A549 (cell line): ENCODE measurements around the gene METRNL. TPM values are rescaled to one million over a fixed set of nuclear protein-coding genes. Genes with fewer than 3 reads are reported as not detected.

Experiments used
- ATAC-seq, 2 experiments: fragments of 200-7000 bp in 1 of 2; fragments of >200 bp in 1 of 2; cut with Nextera tagmentation in 1 of 2; cut with Tn5 transposase in 1 of 2; 3 replicates each; pipeline versions ENCODE4 v1.8.0 to v1.9.1; 2018 to 2020; ENCODE audit warnings: mild to moderate bottlenecking in 1 of 2, moderate library complexity in 1 of 2
- CTCF ChIA-PET: fragments of 300-600 bp; sonication (Branson Sonifier 250); formaldehyde crosslinking; extraction: SDS; loops from one replicate; lab custom pipeline; 2021; ENCODE audit warnings: antibody characterized with exemption, inconsistent platforms; lab: Yijun Ruan, JAX
- POLR2A ChIA-PET: fragments of 350-600 bp; formaldehyde crosslinking; extraction: SDS; loops from one replicate; lab custom pipeline; 2021; ENCODE audit warnings: antibody characterized with exemption, inconsistent platforms; lab: Yijun Ruan, JAX
- DNase-seq, 2 experiments: peaks; one replicate each; pipeline versions ENCODE4 v3.0.0 to v3.0.0-alpha.2; 2011 to 2016; ENCODE audit warnings: low read depth in 1 of 2, low spot score in 1 of 2
- FAIRE-seq: peaks from 2 replicates; lab custom pipeline; 2011; peaks lifted over from hg19 to GRCh38; lab: Jason Lieb, UNC
- H3K27ac ChIP-seq, 2 experiments: fragments of >200 bp; sonication (Bioruptor Twin); formaldehyde crosslinking; 3 replicates each; pipeline ENCODE4 v1.5.1; 2016 to 2017
- H3K4me1 ChIP-seq: fragments of >200 bp; sonication (Bioruptor Twin); formaldehyde crosslinking; 3 replicates; pipeline ENCODE4 v1.6.1; 2016
- H3K4me2 ChIP-seq: fragments of >200 bp; sonication (Bioruptor Twin); formaldehyde crosslinking; 3 replicates; pipeline ENCODE4 v1.6.1; 2016
- H3K4me3 ChIP-seq: fragments of >200 bp; sonication (Bioruptor Twin); formaldehyde crosslinking; 3 replicates; pipeline ENCODE4 v1.5.1; 2016
- H3K9me3 ChIP-seq: fragments of >200 bp; sonication (Bioruptor Twin); formaldehyde crosslinking; 3 replicates; pipeline ENCODE4 v1.6.1; 2016
- BHLHE40 ChIP-seq: IDR thresholded peaks from 2 replicates; pipeline ENCODE4 v1.6.1; 2012; ENCODE audit warnings: low read depth, low read length, inconsistent platforms
- CBX2 ChIP-seq: fragments of 200-600 bp; sonication (generic); IDR thresholded peaks from 2 replicates; pipeline ENCODE4 v1.6.1; 2016; ENCODE audit warnings: low read depth, mild to moderate bottlenecking, borderline replicate concordance
- CTCF ChIP-seq: fragments of >200 bp; sonication (Bioruptor Twin); formaldehyde crosslinking; IDR thresholded peaks from 3 replicates; pipeline ENCODE4 v1.5.1; 2016
- EHMT2 ChIP-seq: fragments of 200-600 bp; sonication (generic); IDR thresholded peaks from 2 replicates; pipeline ENCODE4 v1.6.1; 2016; ENCODE audit warnings: antibody characterized with exemption, low read depth, mild to moderate bottlenecking, moderate library complexity
- EP300 ChIP-seq, 2 experiments: fragments of >200 bp; sonication (Bioruptor Twin); formaldehyde crosslinking; IDR thresholded peaks; 2 replicates in 1 of 2; 3 replicates in 1 of 2; pipeline ENCODE4 v1.6.1; 2016 to 2017
- FOSL2 ChIP-seq, 2 experiments: fragments of 450-650 bp in 1 of 2; fragments of >200 bp in 1 of 2; sonication (Bioruptor Twin) in 1 of 2; formaldehyde crosslinking; IDR thresholded peaks; 2 replicates each; pipeline versions ENCODE4 v1.5.0 to v1.6.1; 2016 to 2020; ENCODE audit warnings: mild to moderate bottlenecking in 1 of 2, moderate library complexity in 1 of 2
- FOXS1 ChIP-seq: fragments of 250-450 bp; sonication (Bioruptor Pico); IDR thresholded peaks from 2 replicates; pipeline ENCODE4 v1.5.0; 2020; ENCODE audit warnings: mild to moderate bottlenecking, moderate library complexity
- GATA3 ChIP-seq: IDR thresholded peaks from 2 replicates; pipeline ENCODE4 v1.6.1; 2012; ENCODE audit warnings: borderline replicate concordance
- HEYL ChIP-seq: fragments of 250-450 bp; sonication (Bioruptor Pico); IDR thresholded peaks from 2 replicates; pipeline ENCODE4 v1.8.0; 2021; ENCODE audit warnings: mild to moderate bottlenecking, moderate library complexity
- JUNB ChIP-seq: fragments of >200 bp; sonication (Bioruptor Twin); formaldehyde crosslinking; IDR thresholded peaks from 2 replicates; pipeline ENCODE4 v1.6.1; 2016
- KDM1A ChIP-seq: fragments of 200-600 bp; sonication (generic); IDR thresholded peaks from 2 replicates; pipeline ENCODE4 v1.6.1; 2016; ENCODE audit warnings: low read depth, mild to moderate bottlenecking
- KDM5A ChIP-seq: fragments of 200-600 bp; sonication (generic); IDR thresholded peaks from 2 replicates; pipeline ENCODE4 v1.6.1; 2016; ENCODE audit warnings: antibody characterized with exemption, mild to moderate bottlenecking
- MAFK ChIP-seq: fragments of 450-650 bp; IDR thresholded peaks from 2 replicates; pipeline ENCODE4 v1.6.1; 2014; ENCODE audit not compliant: partially characterized antibody
- NR3C1 ChIP-seq: fragments of >200 bp; sonication (Bioruptor Twin); formaldehyde crosslinking; IDR thresholded peaks from 3 replicates; pipeline ENCODE4 v1.6.1; 2017
- PBX3 ChIP-seq: IDR thresholded peaks from 2 replicates; pipeline ENCODE4 v1.6.1; 2012
- PHF8 ChIP-seq: fragments of 200-600 bp; sonication (generic); IDR thresholded peaks from 2 replicates; pipeline ENCODE4 v1.6.1; 2016; ENCODE audit warnings: low read depth, mild to moderate bottlenecking, antibody characterized with exemption, moderate library complexity, borderline replicate concordance
- POLR2A ChIP-seq: IDR thresholded peaks from 2 replicates; pipeline ENCODE4 v1.6.1; 2012; ENCODE audit warnings: mild to moderate bottlenecking, low read length
- RAD21 ChIP-seq, 2 experiments: fragments of >200 bp in 1 of 2; sonication (Bioruptor Twin) in 1 of 2; formaldehyde crosslinking in 1 of 2; IDR thresholded peaks in 1 of 2; conservative IDR thresholded peaks in 1 of 2; 2 replicates in 1 of 2; 3 replicates in 1 of 2; pipeline ENCODE4 v1.6.1; 2012 to 2018; ENCODE audit warnings: inconsistent platforms in 1 of 2
- RARB ChIP-seq: fragments of 250-450 bp; sonication (Bioruptor Pico); IDR thresholded peaks from 2 replicates; pipeline ENCODE4 v1.8.0; 2021; ENCODE audit warnings: mild to moderate bottlenecking, moderate library complexity
- RCOR1 ChIP-seq: fragments of 150-350 bp; IDR thresholded peaks from 2 replicates; pipeline ENCODE4 v1.6.1; 2014; ENCODE audit warnings: antibody characterized with exemption, low read length, low read depth
- TP53 ChIP-seq: fragments of 250-450 bp; sonication (Bioruptor Pico); IDR thresholded peaks from 2 replicates; pipeline ENCODE4 v1.5.0; 2021; ENCODE audit warnings: mild to moderate bottlenecking, moderate library complexity
- ZFP36 ChIP-seq: fragments of 450-650 bp; IDR thresholded peaks from 2 replicates; pipeline ENCODE4 v1.6.1; 2014; ENCODE audit warnings: borderline replicate concordance; ENCODE audit not compliant: partially characterized antibody
- ZSCAN20 ChIP-seq: fragments of 250-450 bp; sonication (Bioruptor Pico); IDR thresholded peaks from 2 replicates; pipeline ENCODE4 v1.8.0; 2022; ENCODE audit warnings: mild to moderate bottlenecking, moderate library complexity
- WGBS: methylation state at CpG from one replicate; pipeline ENCODE4 v1.1.6; 2017; ENCODE audit errors: missing lambda C conversion rate; 5-methylcytosine and 5-hydroxymethylcytosine counted together
- polyA plus RNA-seq, 4 experiments: library from polyadenylated mRNA; depleted of rRNA in 3 of 4; stranded (reverse); fragments of >200 nt; fragmentation: RNase III in 1 of 4; extraction: RNeasy Plus Mini Kit Qiagen cat#74134 plus additional on column Dnase treatment in 1 of 4; gene quantifications; 2 replicates in 3 of 4; 3 replicates in 1 of 4; pipeline ENCODE4 v1.2.3, GENCODE V29; 2011 to 2017
- TF ChIP-seq, protein P1 (sequence below): IDR thresholded peaks from 2 replicates; pipeline ENCODE4 v1.6.1; 2012; ENCODE audit warnings: low read depth, borderline replicate concordance

The METRNL gene
- polyA plus RNA-seq, 2 of the 4 experiments (the other 2 are of a cell fraction) = 1.7 to 6.4 TPM

GRCh38 chr17:83099570-83100181, 20.3 kb downstream of the METRNL start:
- ATAC-seq (peak; percentile 26 to 38; a peak in 3 of 6 replicates), DNase-seq (no peak), FAIRE-seq (no peak)
- H3K4me2 ChIP-seq = no peak overlapping the region; the same call in 2 of the 3 replicates
- no peaks in the 10 kb centered on the region for H3K9me3 ChIP-seq
- 71% methylated on average over 28 of the region's 34 CpGs for WGBS
- ChIA-PET POLR2A (no interaction called here), CTCF (interaction anchor here (1.0 to 3.4 kb wide), 3 partner anchors 22 to 45 kb away, joined by 3 to 15 read pairs (median 8); no protein-coding TSS in a partner anchor)
- H3K27ac ChIP-seq = no peak overlapping the region
- TF ChIP-seq JUNB (no peak), PBX3 (no peak), ZFP36 (no peak), TP53 (CRISPR knock-in tag) (no peak), CBX2 (no peak), ZSCAN20 (CRISPR knock-in tag) (no peak), RARB (no peak), RAD21 (conservative IDR thresholded peaks at IDR 0.05 in 1 of 2, IDR thresholded peaks at IDR 0.05 in 1 of 2) (no peak), KDM1A (no peak), PHF8 (no peak), MAFK (no peak), FOSL2 (IDR thresholded peaks at IDR 0.05) (no peak), FOSL2 (CRISPR knock-in tag; IDR thresholded peaks at IDR 0.05) (no peak), RCOR1 (no peak), FOXS1 (CRISPR knock-in tag) (no peak), CTCF (no peak), GATA3 (no peak)
- H3K4me1 ChIP-seq = peaks cover 10% of the 10 kb centered on the region
- no peak overlapping the region for H3K4me3 ChIP-seq

- FAIRE-seq = no peak
- TF ChIP-seq POLR2A (no peak), EP300 (IDR thresholded peaks at IDR 0.05) (no peak), HEYL (no peak), BHLHE40 (no peak), EHMT2 (no peak), NR3C1 (no peak), ZFP36 (no peak), KDM5A (no peak)
- TF ChIP-seq, protein P1, sequence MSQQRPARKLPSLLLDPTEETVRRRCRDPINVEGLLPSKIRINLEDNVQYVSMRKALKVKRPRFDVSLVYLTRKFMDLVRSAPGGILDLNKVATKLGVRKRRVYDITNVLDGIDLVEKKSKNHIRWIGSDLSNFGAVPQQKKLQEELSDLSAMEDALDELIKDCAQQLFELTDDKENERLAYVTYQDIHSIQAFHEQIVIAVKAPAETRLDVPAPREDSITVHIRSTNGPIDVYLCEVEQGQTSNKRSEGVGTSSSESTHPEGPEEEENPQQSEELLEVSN = no peak
- TF ChIP-seq, all 56 proteins: peak for 0
- Histone ChIP-seq H3K9me3 (no peaks in the 10 kb centered on the region), H3K4me1 (peaks cover 10% of the 10 kb centered on the region), H3K27ac (no peak overlapping the region), H3K4me3 (no peak overlapping the region), H3K4me2 (no peak overlapping the region; the same call in 2 of the 3 replicates)
- ChIA-PET POLR2A (no interaction called here), CTCF (no interaction called here)
- DNase-seq (no peak), ATAC-seq (no peak)
- WGBS = 21% methylated on average over 13 of the region's 24 CpGs
Measured at GRCh38 chr17:83100220-83100852, 20.9 kb downstream of the METRNL start.
